Measurements from ENCODE around the gene ACTBL2. TPM values are rescaled to one million over a fixed set of nuclear protein-coding genes. Genes with fewer than 3 reads are reported as not detected.

The ACTBL2 gene
- total and polyA plus RNA-seq, 10 donors: not detected

- H3K4me3 ChIP-seq: no peak overlapping the region
- no peaks in the 10 kb centered on the region for H3K9me3 ChIP-seq
- peaks cover 0 to 4% (median 0%) of the 10 kb centered on the region in 6 donors for H3K4me1 ChIP-seq
- no peak for TF ChIP-seq POLR2AphosphoS5 (IDR thresholded peaks at IDR 0.05)
- no peak for TF ChIP-seq POLR2A (IDR thresholded peaks at IDR 0.05)
- TF ChIP-seq CTCF (IDR thresholded peaks at IDR 0.05 in 8 of 11, conservative IDR thresholded peaks at IDR 0.05 in 3 of 11): no peak
- 59 to 77% (median 72%) methylated on average over 4 of the region's 4 CpGs for WGBS, 5 donors
- no peak for DNase-seq
- no peaks in the 10 kb centered on the region for H3K27me3 ChIP-seq (replicated peaks in 1 of 7)
- H3K27ac ChIP-seq: no peak overlapping the region
- intact Hi-C loops (cut with DNase I; ENCODE audit: low total_unique reads): no loop called here
- H3K36me3 ChIP-seq: no peaks in the 10 kb centered on the region
Measured at GRCh38 chr5:57486027-57486602, 3.5 kb upstream of the ACTBL2 start.

DNA sequence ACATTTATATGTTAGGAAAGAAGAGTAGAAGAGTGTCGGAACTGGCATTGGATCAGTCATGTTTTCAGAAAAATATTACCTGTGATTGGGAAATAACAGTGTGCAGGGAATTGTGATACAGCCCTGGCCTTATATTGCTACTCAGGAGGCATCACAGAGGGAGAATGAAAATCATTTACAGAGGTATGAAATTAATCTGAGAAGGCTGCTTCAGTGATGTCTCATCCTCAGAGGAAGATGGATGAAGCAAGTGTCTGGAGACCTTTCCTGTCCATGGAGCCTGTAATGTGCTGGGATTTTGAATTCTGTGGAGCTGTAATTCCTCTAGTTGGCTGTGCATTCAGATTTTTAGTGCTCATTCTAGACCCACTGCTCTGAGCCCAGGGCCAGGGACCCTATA is 3.8 kb downstream of the ACTBL2 start:
- no peaks in the 10 kb centered on the region for H3K4me1 ChIP-seq
- H3K27ac ChIP-seq: no peak overlapping the region
- no peak for DNase-seq
- intact Hi-C loops (cut with DNase I; ENCODE audit: low total_unique reads): no loop called here
- no peaks in the 10 kb centered on the region for H3K27me3 ChIP-seq (replicated peaks in 1 of 7)
- H3K36me3 ChIP-seq: no peaks in the 10 kb centered on the region
- WGBS, 5 donors: 89 to 96% (median 92%) methylated on average over 1 of the region's 1 CpG
- TF ChIP-seq POLR2A (IDR thresholded peaks at IDR 0.05): no peak
- TF ChIP-seq POLR2AphosphoS5 (IDR thresholded peaks at IDR 0.05): no peak
- TF ChIP-seq CTCF (IDR thresholded peaks at IDR 0.05 in 8 of 11, conservative IDR thresholded peaks at IDR 0.05 in 3 of 11): no peak
- H3K4me3 ChIP-seq: no peak overlapping the region
- no peaks in the 10 kb centered on the region for H3K9me3 ChIP-seq

DNA sequence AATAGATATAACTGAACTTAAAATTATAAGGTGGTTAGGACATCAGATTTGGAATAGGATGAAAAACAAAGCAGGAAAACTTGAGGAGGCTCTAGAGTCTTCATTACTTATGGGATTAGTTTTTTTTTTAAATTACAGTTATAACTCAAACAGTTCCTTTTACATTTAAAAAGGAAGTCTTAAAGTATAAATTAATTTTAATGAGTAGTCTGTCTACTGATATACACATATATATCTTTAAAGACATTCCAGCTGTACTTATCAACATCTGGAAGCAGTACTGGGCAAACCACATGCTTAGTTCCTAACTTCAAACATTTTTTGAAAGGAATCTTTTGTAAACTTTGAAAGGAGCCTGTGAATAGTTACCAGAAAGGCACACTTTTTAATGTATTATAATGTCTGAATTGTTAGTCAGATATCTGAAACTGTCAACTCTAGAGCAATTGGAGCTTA is 6.0 kb downstream of the ACTBL2 start:
- Histone ChIP-seq H3K36me3 (no peaks in the 10 kb centered on the region), H3K4me3 (no peak overlapping the region), H3K4me1 (no peaks in the 10 kb centered on the region), H3K9me3 (no peaks in the 10 kb centered on the region), H3K27me3 (replicated peaks in 1 of 7) (no peaks in the 10 kb centered on the region), H3K27ac (no peak overlapping the region)
- TF ChIP-seq POLR2A (IDR thresholded peaks at IDR 0.05): no peak
- no peak for DNase-seq
- intact Hi-C loops (cut with DNase I; ENCODE audit: low total_unique reads): no loop called here

DNA sequence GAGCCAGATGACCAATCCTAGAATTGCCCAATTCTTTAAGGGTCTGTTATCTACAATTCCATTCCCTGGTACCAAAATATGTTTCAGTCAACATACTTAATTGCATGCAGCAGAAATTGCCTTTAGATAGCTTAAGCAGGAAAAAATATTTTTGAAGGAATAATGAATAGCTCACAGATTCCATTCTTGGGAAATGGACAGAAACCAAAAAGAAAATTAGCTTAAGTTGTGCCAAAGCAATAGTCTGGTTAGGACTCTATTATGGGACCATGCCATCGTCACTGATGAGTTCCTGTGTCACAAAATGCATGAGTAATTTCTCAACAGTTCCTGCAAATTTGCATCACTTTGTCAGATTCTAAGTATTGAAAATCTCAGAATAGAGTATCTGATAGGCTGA is 12.3 kb downstream of the ACTBL2 start:
- intact Hi-C loops (cut with DNase I; ENCODE audit: low total_unique reads): no loop called here
- H3K4me3 ChIP-seq: no peak overlapping the region
- H3K36me3 ChIP-seq: no peaks in the 10 kb centered on the region
- DNase-seq: no peak
- H3K4me1 ChIP-seq: no peaks in the 10 kb centered on the region
- H3K27me3 ChIP-seq (replicated peaks in 1 of 7): no peaks in the 10 kb centered on the region
- no peak overlapping the region for H3K27ac ChIP-seq
- TF ChIP-seq POLR2A (IDR thresholded peaks at IDR 0.05) (no peak), POLR2AphosphoS5 (IDR thresholded peaks at IDR 0.05) (no peak), CTCF (IDR thresholded peaks at IDR 0.05 in 8 of 11, conservative IDR thresholded peaks at IDR 0.05 in 3 of 11) (no peak)
- 31 to 55% (median 34%) methylated on average over 1 of the region's 1 CpG for WGBS, 5 donors
- H3K9me3 ChIP-seq: no peaks in the 10 kb centered on the region
